OCI-M1 (cell line): ENCODE data around the gene BAHCC1.

ENCODE experiments used
- DNase-seq: peaks from one replicate; lab custom pipeline; 2025; lab: John Stamatoyannopoulos, UW

The BAHCC1 gene

DNA sequence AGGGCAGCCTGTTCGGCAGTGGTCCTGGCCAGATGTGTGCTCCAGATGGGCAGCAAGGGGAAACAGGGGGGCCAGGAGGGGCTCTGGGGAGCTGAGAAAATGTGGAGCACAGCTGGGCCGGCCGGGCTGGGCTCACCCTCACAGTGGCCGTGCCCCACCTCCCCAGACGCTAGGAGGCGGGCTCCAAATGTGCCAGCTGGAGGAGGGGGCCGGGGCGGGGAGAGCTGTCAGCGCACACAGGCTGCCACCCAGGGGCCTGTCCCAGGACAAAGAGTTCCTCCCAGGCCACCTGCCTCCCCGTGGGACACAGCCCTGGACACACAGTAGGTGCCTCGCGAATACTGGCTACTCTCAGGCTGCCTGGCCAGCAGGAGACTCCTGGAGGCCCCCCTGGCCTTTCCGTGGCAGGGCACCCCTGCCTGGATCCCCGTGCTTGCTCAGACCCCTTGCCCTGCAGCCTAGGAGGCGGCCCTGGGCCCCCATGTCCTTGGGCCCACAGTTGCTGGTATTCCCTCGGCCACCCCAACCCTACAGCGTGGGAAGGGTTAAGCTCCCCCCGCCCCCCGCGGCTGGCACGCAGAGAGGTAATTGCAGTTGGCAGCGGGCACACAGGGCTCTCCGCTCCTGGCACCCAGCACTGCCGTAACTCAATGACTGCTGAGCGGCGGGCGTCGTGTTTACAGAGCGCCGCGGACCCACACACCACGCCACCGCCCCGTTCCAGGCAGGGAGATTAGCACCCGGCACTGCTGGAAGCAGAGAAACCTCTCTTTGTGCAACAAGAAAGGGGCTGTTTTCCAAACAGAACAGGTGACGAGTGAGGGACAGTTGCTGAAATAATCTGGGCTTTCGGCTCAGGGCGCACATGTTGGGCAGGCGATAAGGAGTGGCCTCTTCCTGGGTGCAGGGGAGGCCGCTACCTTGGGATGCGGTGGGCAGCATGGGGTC is 32.2 kb downstream of the BAHCC1 start:
- no peak for DNase-seq

GRCh38 chr17:81428121-81428515 is 32.9 kb downstream of the BAHCC1 start:
- no peak for DNase-seq

- DNase-seq = no peak
Observed at GRCh38 chr17:81428516-81428915, 33.3 kb downstream of the BAHCC1 start.

DNA sequence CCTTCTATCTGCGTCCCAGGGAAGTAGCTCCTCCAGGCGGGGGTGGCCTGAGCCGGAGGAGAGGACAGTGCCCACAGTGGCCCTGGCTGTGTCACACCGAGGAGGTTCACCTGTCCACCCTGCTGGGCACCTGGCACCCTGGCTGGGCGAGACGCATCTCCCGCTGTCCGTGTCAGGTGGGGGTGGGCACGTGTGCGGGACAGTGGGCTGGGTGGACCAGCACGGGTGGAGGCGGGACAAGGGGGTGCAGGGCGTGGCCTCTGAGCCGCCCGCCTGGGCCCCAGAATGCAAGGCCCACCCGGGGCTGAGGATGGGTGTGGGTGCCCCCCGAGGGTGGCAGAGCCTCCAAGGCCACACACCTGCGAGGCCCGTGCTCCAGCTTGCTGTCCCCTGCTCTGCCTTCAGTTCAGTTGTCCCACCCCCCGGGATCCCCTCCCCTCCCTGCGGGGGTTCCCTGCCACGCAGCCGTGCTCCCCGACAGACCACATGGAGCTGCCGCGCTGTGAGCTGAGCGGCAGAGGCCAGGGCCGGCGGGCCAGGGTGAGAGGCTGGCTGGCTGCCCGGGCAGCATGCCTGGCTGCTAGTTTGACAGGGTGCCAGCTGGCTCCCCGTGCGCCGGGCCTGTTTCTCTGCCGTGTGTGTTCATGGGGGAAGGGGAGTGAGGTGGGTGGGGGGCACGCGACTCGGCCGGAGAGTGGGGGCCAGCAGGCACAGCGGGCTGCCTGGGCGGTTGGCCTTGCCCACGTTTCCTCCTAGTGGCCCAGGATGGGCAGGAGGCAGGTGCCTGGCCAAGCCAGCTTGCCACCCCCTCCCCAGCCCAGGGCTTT is 33.9 kb downstream of the BAHCC1 start:
- no peak for DNase-seq

GRCh38 chr17:81429821-81430551 is 34.7 kb downstream of the BAHCC1 start:
- DNase-seq = no peak

DNA sequence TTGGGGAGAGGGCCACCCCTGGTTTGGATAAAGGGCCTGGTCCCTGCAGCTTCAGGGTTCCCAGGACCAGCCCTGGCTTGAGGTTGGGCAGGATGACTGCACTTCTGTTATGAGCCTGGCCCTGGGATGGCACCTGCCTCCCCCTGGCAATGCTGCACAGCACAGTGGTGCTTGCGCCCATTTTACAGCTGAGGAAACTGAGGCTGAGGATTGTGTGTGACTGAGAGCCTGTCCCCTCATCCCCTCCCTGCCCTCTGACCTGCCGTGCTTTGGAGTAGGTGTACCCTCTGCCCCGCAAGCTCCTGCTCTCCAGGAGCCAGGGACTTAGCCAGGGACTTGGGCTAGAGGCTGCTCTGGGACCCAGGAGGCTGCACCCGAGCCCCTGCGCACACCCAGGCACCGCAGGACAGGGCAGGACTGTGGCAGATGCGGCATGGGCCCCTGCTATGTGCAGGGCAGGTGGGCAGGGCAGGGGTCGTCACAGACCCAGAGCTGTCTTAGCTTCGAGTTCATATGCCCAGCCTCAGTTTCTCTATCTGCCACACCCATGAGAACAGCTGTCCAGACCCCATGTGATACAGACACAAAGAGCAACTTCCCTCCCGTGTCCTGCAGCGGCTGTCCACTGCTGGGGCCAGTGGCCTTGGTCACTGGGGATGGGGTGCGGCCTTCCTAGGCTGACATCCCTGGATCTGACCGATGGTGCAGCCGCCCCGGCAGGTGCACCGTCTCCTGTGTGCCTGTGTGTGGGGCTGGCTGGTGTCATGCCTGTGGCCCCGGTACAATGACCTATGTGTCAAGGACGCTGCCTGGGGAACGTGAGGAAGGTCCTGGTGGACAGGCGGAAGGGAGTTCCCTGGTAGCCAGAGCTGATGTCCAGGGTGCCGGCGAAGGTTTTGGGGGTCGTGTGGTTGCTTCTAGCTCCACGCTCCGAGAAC is 36.6 kb downstream of the BAHCC1 start:
- DNase-seq = no peak

DNA sequence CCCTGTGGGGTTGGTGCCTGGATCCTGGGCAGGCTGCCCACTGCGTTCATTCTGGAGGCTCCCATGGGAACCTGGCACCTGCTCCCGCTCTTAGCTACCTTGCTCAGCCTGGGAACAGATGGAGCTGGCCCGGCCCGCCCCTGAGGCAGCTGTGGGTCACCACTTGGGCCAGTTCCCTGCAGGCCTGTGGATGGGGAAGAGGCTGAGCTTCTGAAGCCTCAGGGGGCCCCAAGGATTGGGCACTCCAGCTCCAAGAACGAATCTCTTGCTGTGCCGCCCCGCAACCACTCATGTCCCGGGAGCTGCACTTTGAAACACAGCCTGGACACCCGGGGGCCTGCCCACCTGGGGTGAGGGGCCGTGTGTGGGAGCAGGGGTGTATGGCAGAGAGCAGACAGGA is 37.7 kb downstream of the BAHCC1 start:
- DNase-seq = no peak

DNA sequence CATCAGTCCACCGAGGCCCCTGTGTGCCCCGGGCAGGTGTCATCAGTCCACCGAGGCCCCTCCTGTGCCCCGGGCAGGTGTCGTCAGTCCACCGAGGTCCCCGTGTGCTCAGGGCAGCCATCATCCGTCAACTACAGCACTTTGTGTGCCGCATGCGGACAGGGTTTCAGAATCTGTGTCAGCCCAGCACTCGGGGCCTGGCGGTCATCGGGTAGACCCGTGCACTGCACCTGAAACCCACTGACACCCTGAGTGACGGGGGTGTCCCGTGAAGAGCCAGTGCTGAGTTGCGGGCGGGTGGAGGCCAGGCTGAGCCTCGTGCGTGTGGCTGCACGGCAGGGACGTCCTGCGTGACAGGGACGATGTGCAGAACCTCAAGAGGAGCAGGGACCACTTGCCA is 38.4 kb downstream of the BAHCC1 start:
- no peak for DNase-seq

DNA sequence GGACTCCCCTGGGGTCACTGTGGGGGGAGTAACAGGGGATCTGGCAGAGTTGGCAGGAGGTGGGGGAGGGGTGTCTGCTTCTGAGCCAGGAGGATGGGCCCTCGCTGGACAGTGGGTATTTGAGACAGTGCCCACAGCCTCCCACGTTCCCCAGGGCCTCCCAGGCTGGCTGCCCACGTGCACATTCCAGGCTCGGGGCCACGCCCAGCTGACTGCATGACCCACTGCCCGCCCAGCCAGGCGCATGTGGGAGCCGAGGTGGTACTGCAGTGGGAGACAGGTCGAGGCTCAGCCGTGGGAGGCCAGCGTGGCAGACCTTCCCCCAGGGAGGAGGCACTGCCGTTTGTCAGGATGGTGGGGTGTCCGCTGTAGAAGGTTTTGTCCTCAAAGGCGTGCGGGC is 38.8 kb downstream of the BAHCC1 start:
- DNase-seq = no peak

DNA sequence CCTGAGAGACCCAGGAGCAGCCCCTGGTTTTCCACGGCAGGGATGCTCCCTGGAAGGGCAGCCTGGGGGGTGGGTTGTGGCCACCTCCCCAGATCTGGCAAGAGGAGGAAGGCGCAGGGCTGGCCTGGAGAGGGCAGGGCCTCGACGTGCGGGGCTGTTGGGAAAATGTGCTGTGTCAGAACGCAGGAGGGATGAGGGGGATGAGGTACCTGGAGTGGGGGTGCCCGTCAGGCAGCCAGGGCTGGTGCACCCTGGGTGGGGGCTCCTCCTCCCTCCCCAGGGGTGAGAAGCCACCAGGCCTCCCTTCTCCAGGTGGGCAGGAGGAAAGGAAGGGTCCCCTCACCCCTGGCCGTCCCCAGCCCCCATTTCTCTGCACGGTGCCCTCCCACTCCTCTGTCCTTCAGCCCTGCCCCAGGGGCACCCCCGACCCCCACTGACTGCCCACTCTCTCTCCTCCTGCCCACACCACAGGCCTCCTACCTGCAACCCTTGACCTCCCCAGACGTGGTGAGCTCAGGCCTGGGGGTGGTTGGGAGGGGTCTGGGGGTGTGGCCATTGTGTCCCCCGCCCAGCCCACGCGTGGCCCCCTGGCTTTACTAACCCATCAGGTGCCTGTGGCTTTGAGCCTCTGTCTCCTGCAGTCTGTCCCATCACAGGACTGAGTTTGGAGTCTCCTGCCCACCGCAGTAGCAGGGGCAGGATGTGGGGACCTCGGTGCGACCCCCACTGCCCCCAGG is 39.6 kb downstream of the BAHCC1 start:
- DNase-seq = no peak

DNA sequence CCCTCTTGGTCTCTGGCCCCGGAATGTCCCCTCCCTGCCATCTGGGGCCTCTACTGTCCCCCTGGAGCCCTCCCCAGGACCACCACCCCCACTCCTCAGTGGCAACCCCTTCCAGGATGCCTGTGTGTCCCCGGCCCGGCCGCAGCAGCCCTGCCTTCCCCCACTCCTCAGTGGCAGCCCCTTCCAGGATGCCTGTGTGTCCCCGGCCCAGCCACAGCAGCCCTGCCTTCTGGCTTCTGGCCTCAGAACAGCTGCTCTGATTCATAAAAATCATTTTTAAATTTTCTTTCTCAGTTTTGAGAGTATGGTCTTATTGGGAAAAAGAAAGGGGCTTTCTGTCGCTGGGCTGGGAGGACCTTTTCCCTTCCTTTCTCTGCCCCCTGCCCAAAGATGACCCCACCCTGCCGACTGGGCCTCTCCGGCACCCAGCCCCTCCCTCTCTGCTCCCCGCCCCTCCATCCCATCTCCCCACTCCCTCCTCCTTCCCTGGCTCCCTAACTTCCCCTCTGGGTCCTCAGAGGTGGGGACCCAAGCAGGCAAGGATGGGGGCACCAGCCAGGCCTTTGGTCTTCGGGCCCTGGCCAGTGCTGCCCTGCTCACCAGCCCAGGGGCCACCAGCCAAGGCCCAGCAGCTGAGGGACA is 40.5 kb downstream of the BAHCC1 start:
- DNase-seq = no peak

- peak; percentile 14 for DNase-seq
Observed at GRCh38 chr17:81436294-81436849, 41.1 kb downstream of the BAHCC1 start.

DNA sequence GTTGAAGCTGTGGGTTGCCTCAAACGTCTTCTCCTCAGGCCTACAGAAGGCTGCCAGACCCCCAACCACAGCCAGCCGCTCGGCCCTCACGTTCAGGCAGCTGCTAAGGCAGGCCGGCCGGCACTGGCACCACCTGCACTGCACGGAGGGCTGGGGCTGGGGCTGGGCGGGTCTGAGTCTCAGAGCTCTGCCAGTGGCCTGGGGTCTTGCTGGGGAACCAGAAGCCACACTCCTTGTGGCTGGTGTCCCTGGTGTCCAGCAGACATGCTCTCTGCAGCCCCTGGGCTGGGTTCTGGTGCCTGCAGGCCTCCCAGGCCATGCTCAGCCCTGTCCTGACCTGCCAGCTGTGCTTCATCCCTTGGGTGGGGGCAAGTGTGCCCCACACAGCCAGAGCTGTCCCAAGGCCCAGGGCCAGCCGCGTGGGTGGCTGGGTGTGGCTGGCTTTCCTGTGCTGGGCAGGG is 42.0 kb downstream of the BAHCC1 start:
- DNase-seq = no peak

DNA sequence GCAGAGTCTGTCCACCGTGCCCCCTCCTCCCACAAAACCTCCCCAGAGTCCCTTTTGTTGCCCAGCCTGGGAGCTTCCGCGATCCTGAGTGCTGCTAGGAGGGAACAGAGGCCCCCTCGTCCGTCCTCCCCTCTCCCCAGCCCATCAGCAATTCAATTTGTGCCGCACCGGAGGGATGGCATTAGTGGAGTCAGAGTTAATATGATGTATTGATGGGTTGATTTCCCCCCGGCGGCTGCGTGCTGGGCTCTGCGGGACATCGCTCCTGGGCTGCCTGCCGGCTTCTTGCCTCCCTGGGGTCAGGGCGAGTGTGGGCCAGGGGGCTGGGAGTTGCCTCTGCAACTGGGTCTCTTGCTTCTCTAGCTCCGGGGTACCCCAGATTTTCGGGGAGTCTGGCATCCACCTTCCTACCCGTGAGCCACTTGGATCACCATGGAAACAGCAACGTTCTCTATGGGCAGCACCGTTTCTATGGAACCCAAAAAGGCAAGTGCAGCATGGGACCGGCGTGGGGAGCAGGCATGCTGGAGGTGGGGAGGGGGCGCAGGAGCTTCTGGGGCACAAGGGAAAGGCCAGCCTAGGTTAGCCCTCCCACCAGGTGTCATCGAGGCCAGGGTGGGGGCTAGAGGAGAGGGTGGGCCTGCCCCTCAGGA is 42.9 kb downstream of the BAHCC1 start:
- DNase-seq = no peak

DNA sequence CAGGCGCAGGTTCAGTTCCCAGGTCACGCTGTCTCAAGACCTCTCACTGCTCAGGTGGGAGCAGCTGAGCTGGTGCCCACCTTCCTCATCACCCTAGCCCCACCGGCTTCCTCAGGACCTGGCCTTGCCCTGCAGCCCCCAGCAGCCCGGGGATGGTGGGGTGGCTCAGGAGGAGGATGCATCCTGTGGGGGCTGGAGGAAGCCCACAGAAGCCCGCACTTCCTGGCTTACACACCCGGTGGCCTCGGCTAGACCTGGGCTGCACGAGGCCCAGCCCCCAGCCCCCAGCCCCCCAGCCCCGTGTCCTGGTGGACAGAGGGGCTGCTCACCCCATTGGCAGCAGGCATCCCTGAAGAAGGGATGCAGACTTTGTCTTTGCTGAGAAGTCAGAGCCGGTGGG is 43.4 kb downstream of the BAHCC1 start:
- no peak for DNase-seq

GRCh38 chr17:81440051-81440471 is 44.8 kb downstream of the BAHCC1 start:
- no peak for DNase-seq

DNA sequence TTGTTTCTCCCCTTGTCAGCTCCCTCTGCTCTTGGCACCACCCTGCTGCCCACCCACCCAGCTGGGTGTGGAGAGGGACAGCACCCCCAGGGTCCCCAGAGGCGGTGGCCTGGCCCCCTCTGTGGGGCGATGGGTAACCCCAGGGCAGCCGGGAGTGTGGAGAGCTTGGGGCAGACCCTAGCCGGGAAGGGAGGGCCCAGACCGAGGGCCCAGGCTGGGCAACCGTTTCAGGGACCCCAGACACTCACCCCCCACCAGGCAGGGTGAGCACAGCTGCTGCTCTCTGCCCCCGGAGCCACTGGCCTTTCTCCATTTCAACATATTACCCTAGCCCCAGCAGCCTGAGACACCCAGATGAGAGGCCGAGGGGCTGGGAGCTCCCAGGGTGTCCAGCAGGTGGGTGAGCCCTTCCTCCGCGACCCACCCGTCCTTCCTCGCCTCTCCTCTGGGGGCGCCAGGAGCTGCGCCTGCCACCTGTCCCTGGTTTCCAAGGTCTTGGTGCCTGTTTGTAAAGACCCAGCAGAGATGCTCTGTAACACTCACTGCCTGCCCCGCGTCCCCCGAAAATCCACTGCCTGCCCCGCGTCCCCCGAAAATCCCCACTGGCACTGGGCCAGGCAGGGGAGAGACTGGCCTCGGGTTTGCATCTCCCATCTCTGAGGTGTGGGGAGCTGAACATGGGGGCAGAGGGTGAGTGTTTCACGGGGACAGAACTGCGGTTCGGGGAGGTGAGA is 45.4 kb downstream of the BAHCC1 start:
- peak; percentile 36 for DNase-seq

DNA sequence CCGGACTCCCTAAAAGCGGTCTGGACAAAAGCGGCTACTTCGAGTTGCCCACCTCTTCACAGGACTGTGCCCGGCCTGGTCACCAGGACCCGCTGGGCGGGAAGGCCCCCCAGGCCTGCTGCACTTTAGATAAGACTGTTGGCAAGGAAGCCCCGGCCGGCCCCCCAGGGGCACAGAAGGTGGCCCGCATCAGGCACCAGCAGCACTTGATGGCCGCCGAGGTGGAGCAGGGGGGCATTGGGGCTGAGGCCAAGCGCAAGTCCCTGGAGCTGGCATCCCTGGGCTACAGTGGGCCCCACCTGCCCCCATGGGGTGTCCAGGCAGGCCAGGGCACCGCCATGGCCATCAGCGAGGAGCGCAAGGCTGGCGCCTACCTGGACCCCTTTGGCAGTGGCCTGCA is 47.5 kb downstream of the BAHCC1 start:
- DNase-seq = no peak
